GM12872 (cell line): ENCODE results near the gene SPG7.
A peak's percentile ranks its signal among the peaks of the same experiment; 100 is the strongest.

Experiments
- CTCF ChIP-seq: IDR thresholded peaks from 3 replicates; pipeline ENCODE4 v1.5.1; 2011; ENCODE audit warnings: low read depth, mild to moderate bottlenecking, low read length, moderate library complexity; ENCODE audit not compliant: insufficient read depth

SPG7 gene

GRCh38 chr16:89525146-89525913 lies 17.1 kb downstream of the SPG7 start:
- peak; percentile 50; the same call in 2 of the 3 replicates for TF ChIP-seq CTCF

GRCh38 chr16:89529097-89529496 lies 20.9 kb downstream of the SPG7 start:
- TF ChIP-seq CTCF = no peak

GRCh38 chr16:89530401-89531381 lies 22.5 kb downstream of the SPG7 start:
- no peak for TF ChIP-seq CTCF

- TF ChIP-seq CTCF = no peak
Measured at GRCh38 chr16:89531821-89532526, 23.8 kb downstream of the SPG7 start.

GRCh38 chr16:89534252-89534756 lies 26.1 kb downstream of the SPG7 start:
- no peak for TF ChIP-seq CTCF

GRCh38 chr16:89536371-89536770 lies 28.2 kb downstream of the SPG7 start:
- no peak for TF ChIP-seq CTCF

- TF ChIP-seq CTCF = no peak
Measured at GRCh38 chr16:89536886-89537548, 28.8 kb downstream of the SPG7 start.
